MCF 10A (cell line): ENCODE data around the gene MTMR12. TPM values are rescaled to one million over a fixed set of nuclear protein-coding genes. Genes with fewer than 3 reads are reported as not detected.

Experiments used
- BruUV-seq: library from RNA; stranded (reverse); fragments of 400-500 nt; replicated peaks from 2 replicates; lab custom pipeline; 2021; lab: Mats Ljungman, UMichigan
- CTCF ChIA-PET: fragments of 300-600 bp; sonication (Branson Sonifier 250); formaldehyde crosslinking; extraction: SDS; loops from one replicate; lab custom pipeline; 2021; ENCODE audit warnings: antibody characterized with exemption, inconsistent platforms; lab: Yijun Ruan, JAX
- POLR2A ChIA-PET: fragments of 300-600, 350-650 bp; sonication (Branson Sonifier 250); formaldehyde crosslinking; extraction: SDS; loops from one replicate; lab custom pipeline; 2020; ENCODE audit warnings: antibody characterized with exemption, inconsistent platforms; lab: Yijun Ruan, JAX
- DNase-seq: peaks from one replicate; pipeline ENCODE4 v3.0.0-alpha.2; 2018; ENCODE audit not compliant: unreplicated experiment
- H3K27ac Mint-ChIP-seq: one replicate; pipeline ENCODE4 v1.8.0; 2022; ENCODE audit warnings: mild to moderate bottlenecking, low read depth, mixed read lengths; ENCODE audit not compliant: unreplicated experiment
- H3K27me3 Mint-ChIP-seq: one replicate; pipeline ENCODE4 v1.8.0; 2022; ENCODE audit warnings: mixed read lengths; ENCODE audit not compliant: insufficient read depth, unreplicated experiment
- H3K36me3 Mint-ChIP-seq: one replicate; pipeline ENCODE4 v1.8.0; 2022; ENCODE audit warnings: mild to moderate bottlenecking, moderate library complexity, mixed read lengths; ENCODE audit not compliant: insufficient read depth, unreplicated experiment
- H3K4me1 Mint-ChIP-seq: one replicate; pipeline ENCODE4 v1.8.0; 2022; ENCODE audit warnings: mixed read lengths; ENCODE audit not compliant: insufficient read depth, unreplicated experiment
- H3K4me3 Mint-ChIP-seq: one replicate; pipeline ENCODE4 v1.8.0; 2022; ENCODE audit warnings: mild to moderate bottlenecking, moderate library complexity, mixed read lengths; ENCODE audit not compliant: unreplicated experiment
- H3K9me3 Mint-ChIP-seq: one replicate; pipeline ENCODE4 v1.8.0; 2022; ENCODE audit warnings: mixed read lengths; ENCODE audit not compliant: unreplicated experiment
- intact Hi-C: fragments of 100-400 bp; cut with micrococcal nuclease; formaldehyde crosslinking; loops from 2 replicates; pipeline ENCODE4 v1.14.1; 2022
- total RNA-seq: library from RNA; stranded (reverse); gene quantifications from 2 replicates; pipeline ENCODE4 v1.2.3, GENCODE V29; 2022
- TF ChIP-seq, protein P1 (sequence below): fragments of 200-600 bp; IDR thresholded peaks from one replicate; pipeline ENCODE4 v1.8.0; 2022; ENCODE audit warnings: antibody characterized with exemption, mild to moderate bottlenecking; ENCODE audit not compliant: unreplicated experiment

Gene MTMR12
- total RNA-seq, 1 experiment from 2014 or later = 24.4 TPM

DNA sequence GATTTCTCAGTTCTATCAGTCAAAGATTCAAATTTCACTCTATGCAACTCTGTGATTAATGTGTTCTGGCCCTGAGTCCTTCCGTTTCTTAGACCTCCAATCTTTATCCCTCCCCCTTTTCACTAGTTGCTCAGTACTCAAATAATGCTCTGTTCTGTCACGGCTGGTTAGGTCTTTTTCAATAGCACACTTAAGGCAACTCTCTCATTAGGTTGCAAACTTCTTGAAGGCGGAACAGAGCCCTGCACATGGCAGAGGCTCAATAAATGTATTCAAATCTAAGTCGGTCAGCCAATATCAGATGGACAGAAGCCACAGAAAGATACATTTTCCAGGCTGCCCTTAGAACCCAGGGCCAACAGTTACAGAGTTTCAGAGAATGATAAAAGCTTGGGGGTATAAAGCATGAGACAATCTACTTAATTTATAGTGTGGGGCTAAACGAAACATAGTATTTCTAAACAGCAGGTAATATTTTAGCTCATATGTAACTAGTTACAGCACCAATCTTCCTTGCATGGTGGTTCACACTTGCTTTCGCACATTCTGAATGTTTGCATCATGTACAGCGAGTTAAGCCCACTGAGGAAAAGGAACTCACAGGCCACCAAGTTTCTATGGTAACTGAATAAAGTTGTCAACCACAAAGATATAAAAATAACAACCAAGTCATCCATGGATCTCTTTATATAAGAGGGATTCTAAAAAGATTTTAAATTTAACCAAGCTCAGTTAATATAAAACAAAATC is 71.5 kb downstream of the MTMR12 start:
- H3K4me3 Mint-ChIP-seq = no peak overlapping the region
- BruUV-seq = no TSS peak
- intact Hi-C loops = no loop called here
- DNase-seq = no peak
- H3K27ac Mint-ChIP-seq = no peak overlapping the region
- POLR2A ChIA-PET = interaction anchor here (0.6 to 1.1 kb wide), 2 partner anchors 13 to 47 kb away, joined by 3 read pairs; no protein-coding TSS in a partner anchor
- peaks cover 80% of the 10 kb centered on the region for H3K36me3 Mint-ChIP-seq
- CTCF ChIA-PET = interaction anchor here (1.0 to 4.6 kb wide), 3 partner anchors 9 to 18 kb away, joined by 4 to 39 read pairs (median 12); no protein-coding TSS in a partner anchor
- H3K27me3 Mint-ChIP-seq = no peaks in the 10 kb centered on the region
- no peaks in the 10 kb centered on the region for H3K4me1 Mint-ChIP-seq
- no peaks in the 10 kb centered on the region for H3K9me3 Mint-ChIP-seq
- TF ChIP-seq, protein P1, sequence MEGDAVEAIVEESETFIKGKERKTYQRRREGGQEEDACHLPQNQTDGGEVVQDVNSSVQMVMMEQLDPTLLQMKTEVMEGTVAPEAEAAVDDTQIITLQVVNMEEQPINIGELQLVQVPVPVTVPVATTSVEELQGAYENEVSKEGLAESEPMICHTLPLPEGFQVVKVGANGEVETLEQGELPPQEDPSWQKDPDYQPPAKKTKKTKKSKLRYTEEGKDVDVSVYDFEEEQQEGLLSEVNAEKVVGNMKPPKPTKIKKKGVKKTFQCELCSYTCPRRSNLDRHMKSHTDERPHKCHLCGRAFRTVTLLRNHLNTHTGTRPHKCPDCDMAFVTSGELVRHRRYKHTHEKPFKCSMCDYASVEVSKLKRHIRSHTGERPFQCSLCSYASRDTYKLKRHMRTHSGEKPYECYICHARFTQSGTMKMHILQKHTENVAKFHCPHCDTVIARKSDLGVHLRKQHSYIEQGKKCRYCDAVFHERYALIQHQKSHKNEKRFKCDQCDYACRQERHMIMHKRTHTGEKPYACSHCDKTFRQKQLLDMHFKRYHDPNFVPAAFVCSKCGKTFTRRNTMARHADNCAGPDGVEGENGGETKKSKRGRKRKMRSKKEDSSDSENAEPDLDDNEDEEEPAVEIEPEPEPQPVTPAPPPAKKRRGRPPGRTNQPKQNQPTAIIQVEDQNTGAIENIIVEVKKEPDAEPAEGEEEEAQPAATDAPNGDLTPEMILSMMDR = no peak

DNA sequence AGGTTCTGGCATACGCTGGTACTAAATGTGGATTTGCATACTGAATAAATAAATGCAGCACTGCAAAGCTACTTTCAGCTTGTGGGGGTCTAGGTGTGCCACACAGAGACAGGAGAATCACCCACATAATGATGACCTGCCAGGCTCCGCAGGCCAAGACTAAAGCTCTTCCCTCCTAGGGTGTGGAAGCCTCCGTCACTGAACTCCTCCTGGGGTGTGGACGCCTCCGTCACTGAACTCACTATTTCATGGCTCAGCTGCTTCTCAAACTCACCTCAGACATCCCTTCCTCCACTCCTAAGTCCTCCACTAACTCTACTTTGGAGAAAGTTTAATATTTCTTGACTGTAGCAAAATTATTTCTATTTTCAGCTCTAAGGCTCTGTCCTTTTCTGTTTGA is 73.4 kb downstream of the MTMR12 start:
- H3K4me1 Mint-ChIP-seq = no peaks in the 10 kb centered on the region
- ChIA-PET CTCF (no interaction called here), POLR2A (no interaction called here)
- H3K27me3 Mint-ChIP-seq = no peaks in the 10 kb centered on the region
- no peaks in the 10 kb centered on the region for H3K9me3 Mint-ChIP-seq
- H3K4me3 Mint-ChIP-seq = no peak overlapping the region
- H3K27ac Mint-ChIP-seq = no peak overlapping the region
- peaks cover 78% of the 10 kb centered on the region for H3K36me3 Mint-ChIP-seq
- BruUV-seq = no TSS peak
- no peak for DNase-seq
- TF ChIP-seq, protein P1 = no peak
- intact Hi-C loops = no loop called here

DNA sequence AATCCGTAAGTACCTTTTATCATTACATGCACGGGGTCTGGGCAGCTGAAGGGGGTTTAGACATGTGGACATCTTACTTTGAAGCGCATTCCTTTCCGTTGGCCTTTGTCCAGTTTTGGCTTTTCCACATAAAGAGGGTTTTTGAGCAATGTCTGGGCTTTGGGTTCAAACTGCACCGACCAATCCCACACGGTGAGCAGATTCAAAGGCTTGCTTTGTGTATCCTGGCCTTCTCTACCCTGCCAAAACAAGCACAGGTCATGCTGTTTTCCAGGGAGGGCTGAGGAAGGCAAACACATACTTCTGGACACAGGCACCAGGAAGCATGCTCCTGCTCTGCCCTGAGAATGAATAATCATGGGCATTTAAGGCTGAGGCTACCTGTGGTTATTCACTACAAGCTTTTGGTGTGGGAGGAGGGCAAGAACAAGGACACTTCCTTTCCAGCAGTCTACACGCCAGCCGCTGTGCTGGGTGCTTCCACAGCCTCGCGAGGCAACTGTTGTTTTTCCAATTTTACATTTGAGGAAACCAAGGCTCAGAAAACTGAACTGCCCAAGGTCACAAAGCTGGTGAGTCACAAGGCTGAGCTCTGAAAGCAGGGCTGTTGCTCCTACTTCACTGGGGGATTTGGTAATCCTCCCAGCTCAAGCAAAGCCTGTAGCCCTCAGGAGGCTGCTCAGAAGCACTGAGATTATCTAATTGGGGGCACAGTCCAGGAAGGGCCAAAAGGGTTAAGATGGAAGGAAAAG is 78.9 kb downstream of the MTMR12 start:
- intact Hi-C loops = loop anchor here (2.0 to 5.0 kb wide), 2 partner anchors 155 to 353 kb away; partner anchors contain the start of gene SUB1
- no TSS peak for BruUV-seq
- TF ChIP-seq, protein P1 = no peak
- ChIA-PET CTCF (interaction anchor here (0.5 to 4.7 kb wide), 11 partner anchors 9 to 699 kb away, joined by 3 to 49 read pairs (median 5); no protein-coding TSS in a partner anchor), POLR2A (interaction anchor here (0.6 to 1.5 kb wide), 2 partner anchors 9 to 379 kb away, joined by 3 to 5 read pairs; no protein-coding TSS in a partner anchor)
- no peaks in the 10 kb centered on the region for H3K4me1 Mint-ChIP-seq
- peaks cover 59% of the 10 kb centered on the region for H3K36me3 Mint-ChIP-seq
- H3K27ac Mint-ChIP-seq = no peak overlapping the region
- H3K4me3 Mint-ChIP-seq = no peak overlapping the region
- DNase-seq = no peak
- H3K27me3 Mint-ChIP-seq = no peaks in the 10 kb centered on the region
- H3K9me3 Mint-ChIP-seq = no peaks in the 10 kb centered on the region
